Uterus (tissue), 2 donors: ENCODE results near the gene UBR7.

Experiments
- CTCF ChIP-seq, 4 experiments: fragments of 200-600 bp in 2 of 4; fragments of 450-650 bp in 2 of 4; sonication (generic) in 2 of 4; IDR thresholded peaks; one replicate each; pipeline ENCODE4 v1.5.1; 2016 to 2019; ENCODE audit warnings: antibody characterized with exemption in 4 of 4, mild to moderate bottlenecking in 2 of 4, moderate library complexity in 1 of 4
- POLR2A ChIP-seq, 2 donors: fragments of 450-650 bp; IDR thresholded peaks; one replicate each; pipeline ENCODE4 v1.6.1; 2016; ENCODE audit warnings: antibody characterized with exemption in 2 of 2, mild to moderate bottlenecking in 1 of 2, moderate library complexity in 1 of 2

GRCh38 chr14:93206793-93207467 is at the start of gene UBR7, which contains the start of gene GON7:
- TF ChIP-seq CTCF (IDR thresholded peaks at IDR 0.05) (peak; percentile 23 to 52 (median 40)), POLR2A (IDR thresholded peaks at IDR 0.05) (peak; percentile 59 to 61)
